Stimulated activated CD4-positive, alpha-beta T cell treated with anti-CD3 and anti-CD28 coated beads, Interleukin-15, amount 100 ng/mL, for 48 hours (primary cell): Measurements from ENCODE around the gene RIN1.

Experiments used
- DNase-seq, 2 donors: peaks; one replicate each; pipeline ENCODE4 v3.0.0-alpha.2; 2020; ENCODE audit warnings: low read depth in 2 of 2

RIN1 gene

GRCh38 chr11:66294626-66295620 is 41.3 kb downstream of the RIN1 start:
- DNase-seq, result no peak

- DNase-seq, result no peak
These were observed 42.2 kb downstream of the RIN1 start for GRCh38 chr11:66293777-66294625.

GRCh38 chr11:66293352-66293751 is 42.9 kb downstream of the RIN1 start:
- no peak for DNase-seq

- no peak for DNase-seq
These were observed 43.5 kb downstream of the RIN1 start for GRCh38 chr11:66292543-66293332.

- DNase-seq, result no peak
These were observed 44.3 kb downstream of the RIN1 start, which contains the start of gene TMEM151A for GRCh38 chr11:66291706-66292542. Gene TMEM151A, plus strand, starts transcription at chr11:66291894. Its CDS starts 120 bp downstream, at chr11:66292014.

DNA sequence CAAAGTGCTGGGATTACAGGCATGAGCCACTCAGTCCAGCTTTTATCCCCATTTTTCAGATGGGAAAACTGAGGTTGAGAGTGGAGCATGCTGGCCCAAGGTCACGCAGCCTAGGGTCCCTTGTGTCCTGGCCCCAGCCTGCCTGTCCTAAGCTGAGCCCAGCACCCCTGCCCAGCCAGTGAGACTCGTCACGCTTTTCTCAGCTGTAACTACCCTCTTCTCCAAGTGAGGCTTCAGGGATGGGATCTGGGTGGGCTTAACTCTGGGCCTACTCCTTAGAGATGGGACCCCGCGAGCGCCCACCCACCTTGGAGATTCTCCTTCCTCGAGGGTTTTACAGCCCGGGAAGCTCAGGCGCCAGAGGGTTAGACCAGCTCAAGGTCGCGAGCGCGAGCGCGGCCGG is 44.9 kb downstream of the RIN1 start:
- DNase-seq, result no peak

DNA sequence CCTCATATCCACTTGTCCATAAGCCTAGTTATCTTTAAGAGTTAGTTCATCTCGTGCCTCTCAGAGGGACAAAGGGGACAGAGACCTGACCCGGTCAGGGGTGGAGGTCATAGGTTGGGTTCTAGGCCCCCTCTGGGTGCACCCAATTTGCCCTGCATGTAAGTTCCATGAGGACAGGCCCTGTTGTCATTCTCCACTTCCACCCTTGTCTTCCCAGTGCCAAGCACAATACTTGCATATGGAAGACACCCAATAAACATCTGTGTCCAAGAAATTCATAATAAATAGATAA is 46.0 kb downstream of the RIN1 start:
- no peak for DNase-seq

DNA sequence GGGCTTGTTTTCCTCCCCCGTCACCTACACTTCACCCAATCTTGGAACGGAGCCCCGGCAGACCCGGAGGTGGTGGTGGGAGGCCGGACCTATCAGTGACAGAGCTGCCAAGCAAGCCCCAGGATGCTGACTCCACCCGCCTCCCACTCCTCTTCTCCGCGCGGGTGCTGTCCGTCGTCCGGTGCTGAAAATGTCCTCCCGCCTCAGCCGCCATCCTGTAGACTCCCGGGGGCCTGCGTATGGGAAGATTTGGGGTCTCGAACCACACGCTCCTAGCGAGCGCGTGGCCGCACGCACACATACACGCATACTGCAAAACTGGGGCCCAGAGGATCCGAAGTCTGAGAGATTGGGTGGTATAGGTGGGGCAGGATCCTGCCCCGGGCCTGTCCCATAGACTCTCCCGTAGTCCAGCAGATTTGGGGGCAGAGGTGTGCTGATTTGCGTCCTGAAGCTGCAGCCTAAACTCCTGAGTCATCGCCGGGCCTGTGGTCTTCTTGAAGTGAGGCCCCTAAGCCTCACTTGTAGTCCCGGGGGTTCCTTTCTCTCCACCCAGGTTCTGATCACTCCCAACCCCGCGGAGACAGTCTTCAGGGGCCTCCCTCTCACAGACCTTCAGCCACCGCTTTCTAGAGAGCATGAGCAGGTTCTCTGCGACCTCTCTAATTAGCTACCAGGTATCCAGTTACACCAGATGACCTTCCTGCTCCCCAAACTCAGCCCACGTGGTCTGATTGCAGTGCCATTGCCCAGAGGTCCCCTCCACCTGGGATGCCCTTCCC is 46.5 kb downstream of the RIN1 start:
- DNase-seq, result peak; percentile 77 to 80

GRCh38 chr11:66288671-66289547 is 47.3 kb downstream of the RIN1 start, which contains the start of gene YIF1A:
Gene YIF1A, minus strand, starts transcription at chr11:66289143. Its CDS starts 158 bp downstream, at chr11:66288985.
- DNase-seq, result peak; percentile 97

DNA sequence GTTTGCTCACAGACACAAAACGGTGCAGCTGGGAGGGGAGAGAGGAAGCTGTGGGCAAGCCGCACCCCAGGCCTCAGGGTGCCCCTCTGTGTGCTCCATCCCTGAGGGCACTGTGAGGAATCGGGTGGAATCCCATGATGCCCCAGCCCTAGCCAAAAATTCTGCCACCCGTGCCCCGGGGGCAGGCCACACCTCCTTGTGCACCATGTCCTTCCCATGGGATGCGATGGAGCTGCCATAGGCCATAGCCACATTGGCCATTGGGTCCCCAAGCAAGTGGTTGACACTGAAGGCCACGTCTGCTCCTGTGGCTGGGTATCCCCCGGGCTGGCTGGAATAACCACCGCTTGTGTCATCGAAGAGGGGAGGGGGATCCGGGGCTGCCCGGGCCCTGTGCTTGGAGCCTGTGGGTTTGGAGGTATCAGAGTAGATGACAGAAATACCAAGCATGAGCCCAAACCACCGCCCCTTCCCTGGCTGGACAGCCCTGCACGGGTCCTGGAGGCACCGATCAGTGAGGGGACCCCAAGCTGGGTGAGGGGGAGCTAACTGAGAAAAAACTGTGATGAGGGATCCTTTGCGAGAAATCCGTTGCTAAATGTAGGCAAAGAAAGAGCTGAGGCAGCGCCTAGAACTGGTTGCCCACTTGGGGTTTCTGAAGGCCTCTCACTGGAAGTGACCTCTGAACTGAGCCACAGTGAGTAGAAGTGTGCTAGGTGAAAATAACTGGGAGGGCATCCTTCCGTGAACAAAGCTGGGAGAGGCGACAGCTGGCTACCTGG is 48.2 kb downstream of the RIN1 start:
- DNase-seq, result no peak

- DNase-seq, result no peak
These were observed 48.9 kb downstream of the RIN1 start for GRCh38 chr11:66287211-66287888.

DNA sequence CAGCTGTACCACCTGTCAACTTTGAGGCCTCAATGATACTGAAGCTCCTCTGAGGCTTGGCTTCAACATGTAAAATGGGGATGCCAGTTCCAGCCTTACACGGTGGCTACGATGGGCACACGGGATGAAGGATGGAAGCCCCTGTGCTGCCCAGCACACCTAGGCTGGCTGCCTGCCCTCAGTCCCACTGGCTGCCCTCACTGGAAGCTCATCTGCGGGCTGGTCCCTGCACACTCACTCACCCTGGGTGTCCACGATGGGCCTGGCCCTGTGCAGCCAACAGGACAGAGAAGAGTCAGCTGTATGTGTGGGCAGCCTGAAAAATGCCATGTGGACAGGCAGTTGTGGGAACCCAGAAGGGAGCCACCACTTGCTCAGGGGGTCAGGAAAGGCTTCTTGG is 49.5 kb downstream of the RIN1 start:
- DNase-seq, result no peak

DNA sequence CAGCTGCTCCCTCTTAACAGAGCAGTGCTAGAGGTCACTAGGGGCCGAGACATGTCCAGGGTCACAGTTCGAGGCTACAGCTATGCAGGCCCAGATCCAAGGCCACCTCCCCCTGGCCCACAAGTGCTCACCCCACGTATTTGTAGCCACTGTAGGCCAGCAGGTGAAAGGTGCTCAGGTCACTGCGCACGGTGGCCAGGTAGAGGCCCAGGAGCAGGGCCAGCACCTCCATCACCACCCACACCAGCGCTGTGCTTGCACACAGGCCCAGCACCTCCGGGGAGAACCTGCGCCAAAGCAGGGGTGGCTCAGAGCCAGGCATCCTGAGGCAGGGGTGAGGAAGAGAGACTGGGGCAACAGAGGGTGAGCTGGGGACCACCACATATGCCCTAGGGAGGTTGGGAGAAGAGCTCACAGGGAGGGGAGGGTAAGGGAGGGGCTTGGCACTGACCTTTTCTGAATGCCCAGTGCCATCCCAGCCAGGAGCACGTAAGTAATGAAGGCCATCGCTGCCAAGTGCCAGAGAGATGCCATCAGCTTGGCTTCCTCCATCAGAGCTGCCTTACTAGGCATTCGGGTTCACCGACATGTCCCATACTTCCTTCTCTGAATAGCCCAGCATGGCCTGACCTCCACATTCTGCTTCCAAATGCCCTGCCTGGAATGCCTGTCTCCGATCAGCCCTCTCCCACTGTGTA is 50.8 kb downstream of the RIN1 start:
- no peak for DNase-seq

DNA sequence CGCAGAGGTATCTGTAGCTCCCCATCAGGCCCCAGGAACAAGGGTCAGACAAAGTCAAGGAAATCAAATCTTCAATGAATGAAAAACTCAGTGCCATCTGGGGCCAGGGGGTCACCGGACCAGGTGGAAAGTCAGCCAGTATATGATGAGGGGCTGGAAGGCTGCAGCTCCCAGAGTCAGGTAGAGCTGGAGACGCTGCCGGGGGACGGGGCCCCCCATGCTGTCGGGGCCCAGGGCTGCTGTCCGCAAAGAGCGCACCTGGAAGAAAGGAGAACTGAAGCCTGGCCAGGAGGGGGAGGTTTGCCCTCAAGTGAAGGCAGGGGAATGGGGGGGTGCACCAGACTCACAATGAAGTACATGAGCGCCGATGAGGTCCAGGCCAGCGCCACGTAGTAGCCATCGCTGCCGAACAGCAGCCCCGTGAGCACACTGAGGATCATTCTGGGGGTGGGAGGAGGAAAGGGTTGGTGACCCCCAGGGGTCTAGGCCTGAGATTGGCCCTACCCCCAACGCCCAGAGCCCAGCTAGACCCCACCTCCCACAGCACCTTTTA is 51.6 kb downstream of the RIN1 start:
- no peak for DNase-seq

DNA sequence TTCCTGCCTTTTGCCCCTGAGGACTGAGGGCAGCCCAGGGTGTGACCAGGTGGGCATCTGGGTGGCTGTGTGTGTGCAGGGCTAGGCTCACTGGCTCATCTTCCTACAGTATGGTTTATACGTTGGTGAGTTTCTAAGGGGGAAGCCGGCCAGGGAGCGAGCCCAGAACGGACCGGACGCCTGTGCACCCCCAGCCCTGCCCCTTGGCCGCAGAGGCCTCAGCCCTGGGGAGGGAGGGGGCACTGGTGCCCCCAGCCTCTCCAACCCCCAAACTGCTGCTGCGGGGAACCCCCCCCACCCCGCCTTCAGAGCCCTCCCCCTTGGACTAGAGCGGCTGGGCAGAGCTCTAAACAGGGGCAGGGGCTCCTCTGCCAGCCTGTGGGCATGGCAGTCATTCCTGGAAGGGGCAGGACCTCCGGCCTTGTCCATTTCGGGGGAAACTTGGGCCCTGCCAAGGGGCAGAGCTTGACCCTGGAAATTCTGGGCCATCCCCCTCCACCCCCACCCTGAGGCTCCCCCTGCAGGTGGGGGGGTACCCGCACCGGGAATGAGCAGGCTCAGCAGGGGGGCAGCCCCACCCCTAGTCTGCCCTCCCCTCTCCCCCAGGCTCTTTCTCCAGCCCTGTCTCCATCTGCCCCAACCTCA is 52.7 kb downstream of the RIN1 start:
- no peak for DNase-seq
